ENCODE results near the gene HIC1. TPM values are rescaled to one million over a fixed set of nuclear protein-coding genes. Genes with fewer than 3 reads are reported as not detected.

Gene HIC1
- total and polyA plus RNA-seq, 2 donors = 19.2 to 31.4 TPM

DNA sequence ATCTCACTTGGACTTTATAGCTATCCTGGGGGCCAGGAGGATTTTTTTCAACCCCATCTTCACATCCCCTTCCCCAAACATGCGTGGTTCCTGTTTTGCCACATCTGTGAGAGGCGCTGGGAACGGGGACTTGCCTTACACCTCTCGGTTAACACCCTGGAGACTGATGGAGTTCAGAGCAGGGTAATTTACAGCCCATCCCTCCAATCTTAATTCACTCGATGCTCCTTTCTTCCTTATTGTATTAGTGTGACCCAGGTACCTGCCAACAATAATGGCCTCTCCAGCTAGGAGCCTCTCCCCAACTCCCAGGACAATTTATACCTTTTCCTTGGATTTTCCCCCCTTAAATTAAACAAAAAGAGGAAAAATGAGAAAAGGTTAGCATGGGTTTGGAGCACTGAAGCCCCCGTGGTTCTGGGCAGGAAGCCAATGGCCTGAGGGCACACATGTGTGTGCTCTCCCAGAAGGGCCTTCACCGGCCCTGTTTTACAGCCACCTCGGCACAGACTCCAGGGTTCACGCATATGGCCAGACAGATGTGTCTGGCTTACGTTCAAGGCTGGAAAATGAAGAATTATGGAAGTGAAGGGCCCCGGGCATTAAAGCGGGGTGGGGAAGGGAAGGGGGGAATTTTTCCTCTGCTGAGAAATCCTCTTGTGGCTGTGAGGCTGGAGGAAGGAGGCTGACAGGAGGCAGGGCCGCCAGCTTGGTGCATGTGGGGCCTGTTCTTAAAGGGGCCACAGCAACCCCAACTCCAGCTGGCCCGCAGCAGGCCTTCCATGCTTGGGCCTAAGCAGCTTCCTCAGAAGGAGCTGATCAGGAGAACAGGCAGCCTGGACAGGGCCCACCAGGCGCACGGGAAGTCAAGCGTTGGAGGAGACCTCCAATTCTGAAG lies 21.4 kb downstream of the HIC1 start:
- 41% methylated on average over 17 of the region's 17 CpGs for WGBS
- Histone ChIP-seq H3K27ac (ENCODE audit: low read depth) (peak overlapping the region; percentile 58), H3K4me1 (ENCODE audit: insufficient read depth) (no peaks in the 10 kb centered on the region), H3K36me3 (ENCODE audit: insufficient read depth) (no peaks in the 10 kb centered on the region), H3K4me3 (ENCODE audit: low read depth, low read length) (no peak overlapping the region)
- DNase-seq (ENCODE audit: extremely low spot score) = no peak

DNA sequence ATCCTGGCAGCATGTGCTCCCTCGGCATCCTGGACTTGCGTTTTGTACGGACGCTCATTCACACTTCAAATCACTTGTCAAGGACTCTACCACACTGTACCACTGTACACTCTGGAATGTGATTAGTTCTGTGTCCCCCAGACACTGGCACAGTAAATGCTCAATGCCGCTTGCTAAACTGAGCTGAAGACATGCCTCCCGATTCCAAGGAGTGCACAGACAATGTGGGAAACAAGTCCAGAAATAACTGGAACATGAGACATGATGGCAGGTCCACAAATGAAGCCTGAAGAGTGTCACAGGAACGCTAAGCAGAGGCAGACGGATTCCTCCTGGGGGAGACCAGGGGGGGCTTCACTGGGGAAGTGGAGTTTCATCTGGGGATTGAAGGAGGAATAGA lies 22.1 kb downstream of the HIC1 start:
- Histone ChIP-seq H3K4me3 (ENCODE audit: low read depth, low read length) (no peak overlapping the region), H3K27ac (ENCODE audit: low read depth) (no peak overlapping the region), H3K36me3 (ENCODE audit: insufficient read depth) (no peaks in the 10 kb centered on the region), H3K4me1 (ENCODE audit: insufficient read depth) (no peaks in the 10 kb centered on the region)
- no peak for DNase-seq (ENCODE audit: extremely low spot score)
- WGBS = 56% methylated on average over 8 of the region's 8 CpGs

DNA sequence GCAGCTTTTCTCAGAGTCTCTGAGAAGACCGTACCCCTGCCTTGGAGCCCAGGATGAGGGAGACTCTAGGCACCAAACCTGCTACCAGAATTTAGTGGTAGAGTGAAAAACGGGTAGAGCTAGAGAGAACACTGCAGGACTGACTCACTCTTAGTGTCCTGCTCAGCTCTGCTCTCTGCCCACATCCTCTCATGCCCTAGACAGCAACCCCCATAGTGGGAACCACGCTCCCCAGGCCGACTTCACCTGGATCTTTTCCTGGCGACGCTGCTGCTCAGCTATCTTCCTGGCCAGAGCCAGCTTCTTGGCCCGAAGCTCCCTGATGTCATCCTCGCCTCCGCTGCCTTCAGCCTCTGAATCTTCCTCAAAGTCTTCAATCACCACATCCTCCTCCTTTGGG lies 26.7 kb downstream of the HIC1 start:
- no peak for DNase-seq (ENCODE audit: extremely low spot score)
- 66% methylated on average over 9 of the region's 9 CpGs for WGBS
- Histone ChIP-seq H3K4me1 (ENCODE audit: insufficient read depth) (no peaks in the 10 kb centered on the region), H3K4me3 (ENCODE audit: low read depth, low read length) (no peak overlapping the region), H3K36me3 (ENCODE audit: insufficient read depth) (no peaks in the 10 kb centered on the region), H3K27ac (ENCODE audit: low read depth) (no peak overlapping the region)

DNA sequence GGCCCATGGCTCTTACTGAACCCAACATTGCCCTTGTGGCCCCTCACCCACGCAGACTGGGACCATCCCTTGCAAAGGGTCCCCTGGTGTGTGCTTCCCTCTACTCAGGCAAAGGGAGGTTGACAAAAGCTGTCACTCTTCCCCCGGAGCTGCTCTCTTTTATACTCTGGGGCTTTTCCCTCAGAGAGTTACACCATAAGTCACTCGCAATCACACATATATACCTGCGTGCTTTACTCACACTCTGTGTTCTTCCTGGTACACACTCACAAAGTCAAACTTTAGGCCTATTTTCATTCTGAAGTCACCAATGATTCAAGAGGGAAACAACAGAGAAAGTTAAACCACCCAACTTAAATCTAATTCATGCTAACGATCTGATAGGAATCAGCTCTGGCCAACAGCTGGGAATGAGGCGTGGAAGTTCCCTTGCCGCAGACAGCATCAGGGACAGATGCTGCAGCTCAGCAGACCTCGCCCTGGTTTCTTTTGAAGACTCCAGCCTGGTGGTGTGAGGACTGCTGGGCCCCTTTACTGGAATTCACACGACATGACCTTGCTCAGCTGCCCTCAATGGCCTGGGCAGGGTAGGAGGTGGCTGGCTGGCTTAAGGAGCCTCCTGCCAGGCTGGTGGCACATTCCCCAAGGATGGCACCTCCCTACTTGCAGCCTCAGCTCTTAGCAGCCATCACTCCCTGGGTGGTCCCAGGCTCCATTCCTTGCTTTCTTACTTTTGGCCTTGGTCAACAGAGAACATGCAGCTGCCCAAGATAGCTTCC lies 27.3 kb downstream of the HIC1 start:
- Histone ChIP-seq H3K4me3 (ENCODE audit: low read depth, low read length) (no peak overlapping the region), H3K4me1 (ENCODE audit: insufficient read depth) (no peaks in the 10 kb centered on the region), H3K36me3 (ENCODE audit: insufficient read depth) (no peaks in the 10 kb centered on the region), H3K27ac (ENCODE audit: low read depth) (peak overlapping the region; percentile 28)
- no peak for DNase-seq (ENCODE audit: extremely low spot score)
- 63% methylated on average over 9 of the region's 9 CpGs for WGBS

DNA sequence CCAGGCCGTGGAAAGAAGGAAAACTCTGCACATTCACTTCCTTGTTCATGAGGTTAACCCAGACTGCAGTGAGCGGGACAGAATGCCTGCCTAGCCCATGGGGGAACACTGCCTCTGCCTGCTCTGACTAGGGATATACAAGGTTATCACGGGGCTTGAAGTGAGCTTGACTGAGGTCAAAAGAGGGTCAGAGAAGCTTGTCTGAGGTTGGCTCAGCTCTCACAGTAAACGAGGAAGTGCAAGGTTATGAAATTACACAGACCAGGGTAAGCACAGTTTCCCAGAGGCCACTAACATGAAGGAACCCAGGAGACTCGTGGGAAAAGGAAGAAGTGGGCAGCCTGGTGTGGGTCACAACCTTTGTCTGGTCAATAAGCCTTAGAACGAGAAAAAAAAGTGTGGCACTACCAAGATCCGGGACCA lies 28.7 kb downstream of the HIC1 start:
- Histone ChIP-seq H3K27ac (ENCODE audit: low read depth) (peak overlapping the region; percentile 66), H3K4me3 (ENCODE audit: low read depth, low read length) (no peak overlapping the region), H3K4me1 (ENCODE audit: insufficient read depth) (no peaks in the 10 kb centered on the region), H3K36me3 (ENCODE audit: insufficient read depth) (no peaks in the 10 kb centered on the region)
- WGBS = 44% methylated on average over 7 of the region's 7 CpGs
- DNase-seq (ENCODE audit: extremely low spot score) = no peak

DNA sequence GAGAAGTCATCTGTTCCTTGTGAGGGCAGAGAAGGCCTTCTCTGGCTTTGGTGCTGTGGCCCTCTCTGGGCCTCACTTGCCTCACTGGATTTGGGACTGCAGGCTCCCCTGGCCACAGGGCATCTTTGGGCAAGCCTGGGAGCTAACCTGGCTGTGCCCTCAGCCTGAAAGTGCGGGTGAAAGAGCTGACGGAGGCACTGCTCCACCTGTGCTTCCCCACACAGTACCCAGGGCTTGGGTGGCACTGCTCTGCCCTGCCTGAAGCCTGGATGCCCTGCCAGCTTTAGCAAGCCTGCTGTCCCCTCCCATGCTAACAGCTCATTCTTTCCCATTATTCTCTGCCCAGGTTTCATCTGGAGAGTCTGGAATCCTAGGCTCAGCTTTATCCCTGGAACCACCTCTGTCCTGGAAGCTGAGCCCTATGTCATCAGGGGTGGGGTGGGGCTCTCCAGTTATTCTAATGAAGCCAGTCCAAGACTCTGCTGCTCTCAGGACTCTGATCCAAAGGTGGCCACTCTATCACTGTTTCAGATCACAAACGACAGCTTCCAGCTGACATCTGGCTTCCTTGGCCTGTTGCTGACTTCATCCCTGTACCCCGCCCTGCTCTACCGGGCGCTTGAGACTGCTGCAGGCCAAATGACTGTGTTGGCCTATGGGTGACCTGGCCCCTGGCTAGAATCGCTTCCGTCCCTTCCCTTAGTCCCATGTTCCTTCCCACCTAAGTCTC lies 29.3 kb downstream of the HIC1 start:
- Histone ChIP-seq H3K27ac (ENCODE audit: low read depth) (peak overlapping the region; percentile 66), H3K36me3 (ENCODE audit: insufficient read depth) (no peaks in the 10 kb centered on the region), H3K4me1 (ENCODE audit: insufficient read depth) (no peaks in the 10 kb centered on the region), H3K4me3 (ENCODE audit: low read depth, low read length) (no peak overlapping the region)
- DNase-seq (ENCODE audit: extremely low spot score) = no peak
- 41% methylated on average over 8 of the region's 8 CpGs for WGBS

DNA sequence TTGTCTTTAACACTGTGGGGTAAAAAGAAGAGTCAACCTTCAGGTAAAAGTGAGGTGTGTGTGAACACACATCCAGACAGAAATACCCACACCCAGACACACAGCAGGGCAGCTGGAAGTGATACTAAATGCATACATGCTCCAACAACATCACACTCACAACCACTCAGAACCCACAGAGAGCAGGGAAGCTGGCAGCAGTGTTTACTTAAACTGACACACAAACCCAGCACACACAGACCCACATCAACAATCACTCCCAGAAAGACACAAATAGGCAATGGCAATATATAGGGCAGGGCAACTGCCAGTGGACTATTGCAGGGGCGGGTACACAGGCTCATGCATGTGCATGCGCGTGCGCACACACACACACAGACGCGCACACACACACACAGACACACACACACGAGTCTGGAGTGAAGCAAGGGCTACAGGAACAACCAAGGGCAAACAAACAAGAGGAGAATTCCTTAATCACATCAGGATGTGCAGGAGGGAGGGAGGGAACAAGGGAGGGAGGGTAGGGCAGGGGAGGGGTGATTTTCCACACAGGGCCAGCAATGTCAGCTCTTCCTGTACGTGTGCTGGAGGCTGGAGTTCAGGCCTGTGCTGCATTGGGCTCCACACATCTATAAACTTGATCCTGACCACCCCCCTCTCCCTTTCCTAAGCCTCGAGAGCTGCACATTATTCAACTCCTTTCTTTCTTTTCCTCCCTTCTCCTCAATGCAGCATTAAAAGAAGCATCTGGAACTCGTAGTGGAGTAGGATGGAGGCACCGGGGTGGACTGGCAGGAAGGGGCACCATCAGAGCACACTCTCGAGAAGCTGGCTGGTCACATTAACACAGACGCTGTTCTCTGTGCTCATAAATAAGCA lies 30.1 kb downstream of the HIC1 start:
- H3K4me3 ChIP-seq (ENCODE audit: low read depth, low read length) = no peak overlapping the region
- DNase-seq (ENCODE audit: extremely low spot score) = no peak
- 39% methylated on average over 13 of the region's 13 CpGs for WGBS
- peak overlapping the region; percentile 66 for H3K27ac ChIP-seq (ENCODE audit: low read depth)
- no peaks in the 10 kb centered on the region for H3K36me3 ChIP-seq (ENCODE audit: insufficient read depth)
- no peaks in the 10 kb centered on the region for H3K4me1 ChIP-seq (ENCODE audit: insufficient read depth)

DNA sequence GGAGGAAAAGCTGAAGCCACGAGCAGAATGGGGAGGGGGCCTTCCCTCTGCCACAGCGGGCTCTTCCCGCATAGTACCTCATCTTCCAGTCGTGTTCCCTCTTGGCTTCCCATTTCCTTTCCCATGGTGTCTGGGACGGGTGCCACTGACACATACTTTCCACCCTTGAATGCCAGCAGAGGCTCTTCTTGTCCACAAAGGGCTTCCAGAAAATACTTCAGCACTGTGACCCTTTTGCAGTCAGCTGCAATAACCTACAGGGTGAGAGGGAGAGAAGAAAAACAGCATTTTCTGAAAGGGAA lies 30.7 kb downstream of the HIC1 start:
- H3K36me3 ChIP-seq (ENCODE audit: insufficient read depth) = no peaks in the 10 kb centered on the region
- WGBS = 41% methylated on average over 5 of the region's 5 CpGs
- no peak for DNase-seq (ENCODE audit: extremely low spot score)
- no peak overlapping the region for H3K4me3 ChIP-seq (ENCODE audit: low read depth, low read length)
- no peaks in the 10 kb centered on the region for H3K4me1 ChIP-seq (ENCODE audit: insufficient read depth)
- H3K27ac ChIP-seq (ENCODE audit: low read depth) = peak overlapping the region; percentile 53

DNA sequence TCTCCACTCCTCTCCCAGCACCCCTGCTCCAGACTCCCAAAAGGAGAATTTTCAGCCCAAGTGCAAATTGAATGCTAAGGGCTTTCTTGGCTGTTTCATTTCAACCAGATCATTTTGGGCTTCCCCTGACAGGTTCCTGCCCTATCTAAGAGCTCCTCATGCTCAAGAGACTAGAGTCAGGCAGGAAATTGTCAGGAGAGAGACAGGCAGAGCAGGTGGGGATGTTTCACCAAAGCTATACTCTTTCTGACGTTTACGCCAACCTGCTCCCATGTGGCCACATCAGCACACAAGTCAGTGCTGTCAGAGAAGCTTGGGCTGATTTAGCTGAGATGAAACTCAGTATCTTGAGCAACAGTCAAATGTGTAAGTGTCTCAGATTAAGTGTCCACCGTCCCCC lies 31.4 kb downstream of the HIC1 start:
- Histone ChIP-seq H3K27ac (ENCODE audit: low read depth) (peak overlapping the region; percentile 42), H3K36me3 (ENCODE audit: insufficient read depth) (no peaks in the 10 kb centered on the region), H3K4me1 (ENCODE audit: insufficient read depth) (no peaks in the 10 kb centered on the region), H3K4me3 (ENCODE audit: low read depth, low read length) (no peak overlapping the region)
- DNase-seq (ENCODE audit: extremely low spot score) = no peak
- 74% methylated on average over 3 of the region's 3 CpGs for WGBS

DNA sequence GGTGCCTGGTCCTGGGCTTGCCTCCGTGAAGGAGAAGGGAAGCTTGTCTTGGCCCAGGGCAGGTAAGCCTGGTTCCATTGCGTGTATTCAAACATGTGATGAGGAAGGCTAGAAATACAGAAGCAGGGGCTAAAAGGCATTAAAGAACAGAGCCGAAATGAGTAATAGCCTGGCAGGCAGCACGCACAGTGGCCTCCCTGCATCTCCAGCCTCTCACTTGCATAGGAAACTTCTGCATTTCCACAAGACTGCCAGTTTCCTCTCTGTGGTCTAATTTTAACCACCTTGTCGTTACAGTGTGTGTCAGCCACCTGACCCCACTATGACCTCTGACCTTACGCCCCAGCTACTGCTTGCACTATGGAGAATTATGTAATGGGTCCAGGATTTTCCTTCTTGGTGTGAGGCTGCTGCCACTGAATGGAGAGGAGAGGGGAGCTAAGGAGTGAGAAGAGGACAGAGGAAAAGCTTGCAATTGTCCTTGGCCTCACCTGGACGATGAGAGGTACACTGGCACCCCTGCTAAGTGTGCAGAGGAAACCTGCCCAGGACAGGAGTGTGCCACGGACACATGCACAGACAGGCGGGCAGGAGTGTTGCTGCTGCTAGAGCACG lies 32.8 kb downstream of the HIC1 start:
- H3K4me3 ChIP-seq (ENCODE audit: low read depth, low read length) = no peak overlapping the region
- no peak overlapping the region for H3K27ac ChIP-seq (ENCODE audit: low read depth)
- no peaks in the 10 kb centered on the region for H3K36me3 ChIP-seq (ENCODE audit: insufficient read depth)
- no peaks in the 10 kb centered on the region for H3K4me1 ChIP-seq (ENCODE audit: insufficient read depth)
- 65% methylated on average over 10 of the region's 10 CpGs for WGBS
- DNase-seq (ENCODE audit: extremely low spot score) = no peak

DNA sequence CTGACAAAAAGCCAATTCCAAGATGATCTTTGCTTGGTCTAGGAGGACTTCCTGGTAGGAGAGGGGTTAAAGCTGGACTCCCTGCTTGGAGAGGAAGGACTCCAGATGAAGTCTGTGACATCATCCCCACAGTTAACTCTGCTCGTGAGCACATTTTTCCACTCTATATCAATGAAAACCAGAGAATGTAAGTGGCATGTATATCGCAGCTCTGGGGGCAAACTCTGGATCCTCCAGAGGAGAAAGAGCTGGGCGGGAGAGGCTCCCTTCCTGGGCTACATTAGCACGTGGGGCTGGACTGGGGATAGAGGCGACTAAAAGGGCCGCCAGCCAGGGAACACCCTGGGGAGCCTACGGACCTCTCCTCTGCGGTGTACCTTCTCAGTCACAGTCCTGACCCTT lies 34.1 kb downstream of the HIC1 start:
- no peaks in the 10 kb centered on the region for H3K4me1 ChIP-seq (ENCODE audit: insufficient read depth)
- WGBS = 8% methylated on average over 8 of the region's 8 CpGs
- DNase-seq (ENCODE audit: extremely low spot score) = no peak

DNA sequence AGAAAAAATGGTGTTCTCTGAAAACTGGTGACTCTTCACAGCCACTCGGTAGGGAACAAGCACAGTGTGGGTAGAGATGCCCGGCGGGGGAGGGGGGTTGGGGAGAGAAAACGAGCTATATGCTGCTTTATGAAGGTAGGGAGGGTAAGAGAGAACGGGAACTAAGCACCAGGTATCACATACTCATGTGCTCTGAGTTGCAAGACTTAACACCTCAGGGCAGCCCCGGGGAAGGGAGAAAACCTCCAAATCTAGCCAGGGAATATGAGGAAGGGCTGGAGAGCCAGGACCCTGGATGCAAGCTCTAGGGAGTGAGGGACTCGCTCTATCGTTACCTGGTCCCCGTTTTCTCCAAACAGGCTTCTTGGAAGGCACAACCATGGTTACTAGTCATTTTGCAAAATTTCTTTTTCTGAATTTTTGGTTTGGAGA lies 35.3 kb downstream of the HIC1 start:
- WGBS = 60% methylated on average over 9 of the region's 9 CpGs

More for the DNA sequence above, 34.1 kb downstream of the HIC1 start:
- Histone ChIP-seq H3K27ac (ENCODE audit: low read depth) (peak overlapping the region; percentile 63), H3K4me3 (ENCODE audit: low read depth, low read length) (peak overlapping the region; percentile 6), H3K36me3 (ENCODE audit: insufficient read depth) (no peaks in the 10 kb centered on the region)

More for the DNA sequence above, 35.3 kb downstream of the HIC1 start:
- no peak for DNase-seq (ENCODE audit: extremely low spot score)
- H3K4me3 ChIP-seq (ENCODE audit: low read depth, low read length) = no peak overlapping the region
- peak overlapping the region; percentile 53 for H3K27ac ChIP-seq (ENCODE audit: low read depth)
- no peaks in the 10 kb centered on the region for H3K4me1 ChIP-seq (ENCODE audit: insufficient read depth)
- H3K36me3 ChIP-seq (ENCODE audit: insufficient read depth) = no peaks in the 10 kb centered on the region

Measured in urinary bladder (tissue), 4 donors.